ENCODE results near the gene SESN1. TPM values are rescaled to one million over a fixed set of nuclear protein-coding genes. Genes with fewer than 3 reads are reported as not detected.
"Not testable (repeated sequence)": the region's sequence is repeated elsewhere in the genome, so short reads cannot be mapped to it uniquely, and the experiment has no call there.

SESN1 gene
- 10 to 100 TPM; 51.7 to 86.7 (median 79.9) TPM for polyA plus RNA-seq (ENCODE audit: insufficient read depth in 1 of 5, insufficient read length in 5 of 5, low replicate concordance in 1 of 5)
- long read RNA-seq, donor 1, transcript SESN1-202 (10 exons, 2,676 nt), result major isoform, 21 of 44 reads
- long read RNA-seq, donor 1, partial matches to known transcripts, result 20 of 44 reads
- long read RNA-seq, donor 1, other reads (novel, unspliced or antisense), result 0 of 44 reads
- long read RNA-seq, donor 2, transcript SESN1-202 (10 exons, 2,676 nt), result major isoform, 7 of 21 reads
- long read RNA-seq, donor 2, partial matches to known transcripts, result 12 of 21 reads
- long read RNA-seq, donor 2, other reads (novel, unspliced or antisense), result 0 of 21 reads
- long read RNA-seq, donor 3, transcript SESN1-202 (10 exons, 2,676 nt), result major isoform, 6 of 16 reads
- long read RNA-seq, donor 3, partial matches to known transcripts, result 7 of 16 reads
- long read RNA-seq, donor 3, other reads (novel, unspliced or antisense), result 0 of 16 reads
- long read RNA-seq, donor 4, transcript SESN1-202 (10 exons, 2,676 nt), result major isoform, 5 of 20 reads
- long read RNA-seq, donor 4, partial matches to known transcripts, result 13 of 20 reads
- long read RNA-seq, donor 4, other reads (novel, unspliced or antisense), result 0 of 20 reads
- long read RNA-seq, donor 5, transcript SESN1-202 (10 exons, 2,676 nt), result major isoform, 11 of 56 reads
- long read RNA-seq, donor 5, partial matches to known transcripts, result 42 of 56 reads
- long read RNA-seq, donor 5, other reads (novel, unspliced or antisense), result 0 of 56 reads
- long read RNA-seq, donor 6, transcript SESN1-202 (10 exons, 2,676 nt), result major isoform, 10 of 47 reads
- long read RNA-seq, donor 6, partial matches to known transcripts, result 33 of 47 reads
- long read RNA-seq, donor 6, other reads (novel, unspliced or antisense), result 0 of 47 reads
- long read RNA-seq, donor 7, transcript SESN1-202 (10 exons, 2,676 nt), result major isoform, 9 of 42 reads
- long read RNA-seq, donor 7, partial matches to known transcripts, result 31 of 42 reads
- long read RNA-seq, donor 7, other reads (novel, unspliced or antisense), result 0 of 42 reads
- long read RNA-seq, donor 8, transcript SESN1-202 (10 exons, 2,676 nt), result major isoform, 5 of 23 reads
- long read RNA-seq, donor 8, partial matches to known transcripts, result 18 of 23 reads
- long read RNA-seq, donor 8, other reads (novel, unspliced or antisense), result 0 of 23 reads

DNA sequence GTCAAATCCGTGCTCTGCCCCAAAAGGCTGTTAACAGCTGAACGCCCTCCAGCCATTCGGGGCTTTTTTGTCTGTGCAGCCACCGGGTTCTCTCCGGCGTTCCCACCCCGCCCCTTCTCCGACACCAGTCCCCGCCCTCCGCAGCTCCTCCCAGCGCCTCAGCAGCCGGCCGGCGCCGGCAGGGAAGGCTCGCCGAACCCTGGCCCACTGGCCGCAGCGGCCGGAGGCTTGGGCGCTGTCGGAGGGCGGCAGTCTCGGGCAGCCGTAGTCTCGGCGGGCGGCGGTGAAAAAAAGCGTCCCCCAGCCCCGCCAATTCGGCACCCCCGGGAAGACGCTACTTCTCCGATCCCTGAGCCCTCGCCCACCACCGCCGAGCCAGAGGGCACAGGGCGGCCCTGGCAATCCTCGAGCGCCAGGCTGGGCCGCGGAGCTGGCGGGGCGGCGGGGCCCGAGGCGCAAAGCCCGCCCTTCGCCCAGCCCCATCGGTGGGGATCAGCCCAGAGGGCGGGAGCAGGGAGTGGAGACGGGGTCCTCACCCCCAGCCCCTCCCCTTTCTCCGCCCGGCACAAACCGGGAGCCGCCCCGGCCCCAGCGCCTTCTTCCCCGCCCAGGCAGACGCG, at the start of gene SESN1:
SESN1 (minus strand) TSS at position 431 of the 620 bp plus-strand sequence. CDS start 773 bp downstream, outside the sequence.
- DNase-seq, result peak; percentile 92 to 94

DNA sequence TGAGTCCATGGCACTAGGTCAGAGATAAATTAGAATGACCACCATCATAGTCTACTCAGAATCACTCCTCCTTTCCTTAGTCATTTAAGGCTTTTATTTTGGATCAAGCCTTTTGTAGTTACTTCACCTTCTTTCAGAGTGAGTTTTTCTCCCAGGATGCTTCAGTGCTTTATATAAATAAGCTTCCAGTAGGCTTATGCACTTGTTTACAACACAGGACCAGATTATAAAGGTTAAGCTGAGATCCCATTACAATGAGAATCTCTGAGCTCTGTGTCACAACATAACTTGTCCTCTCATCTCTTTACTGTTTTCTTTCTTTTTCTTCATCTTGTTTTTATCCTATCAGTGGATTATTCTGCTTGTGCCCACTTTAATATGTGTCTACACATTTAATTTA, 48.5 kb upstream of the SESN1 start:
- no peak for DNase-seq

GRCh38 chr6:109142067-109142466, 47.4 kb upstream of the SESN1 start:
- DNase-seq, result not testable (repeated sequence)

DNA sequence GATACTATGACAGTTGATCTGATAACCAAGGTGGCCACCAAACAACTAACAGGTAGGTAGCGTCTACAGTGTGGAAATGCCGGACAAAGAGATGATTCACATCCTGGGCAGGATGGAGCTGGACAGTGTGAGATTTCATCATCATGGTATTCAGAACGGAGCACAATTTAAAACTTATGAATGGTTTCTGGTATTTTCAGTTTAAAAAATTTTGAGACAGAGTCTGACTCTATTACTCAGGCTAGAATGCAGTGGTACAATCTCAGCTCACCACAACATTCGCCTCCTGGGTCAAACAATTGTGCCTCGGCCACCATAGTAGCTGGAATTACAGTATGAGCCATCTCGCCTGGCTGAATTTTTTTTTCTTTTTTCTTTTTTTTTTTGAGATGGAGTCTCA, 44.5 kb upstream of the SESN1 start:
- no peak for DNase-seq

- DNase-seq, result not testable (repeated sequence)
Measured at GRCh38 chr6:109136530-109136929, 41.9 kb upstream of the SESN1 start.

GRCh38 chr6:109136039-109136438, 41.4 kb upstream of the SESN1 start:
- not testable (repeated sequence) for DNase-seq

DNA sequence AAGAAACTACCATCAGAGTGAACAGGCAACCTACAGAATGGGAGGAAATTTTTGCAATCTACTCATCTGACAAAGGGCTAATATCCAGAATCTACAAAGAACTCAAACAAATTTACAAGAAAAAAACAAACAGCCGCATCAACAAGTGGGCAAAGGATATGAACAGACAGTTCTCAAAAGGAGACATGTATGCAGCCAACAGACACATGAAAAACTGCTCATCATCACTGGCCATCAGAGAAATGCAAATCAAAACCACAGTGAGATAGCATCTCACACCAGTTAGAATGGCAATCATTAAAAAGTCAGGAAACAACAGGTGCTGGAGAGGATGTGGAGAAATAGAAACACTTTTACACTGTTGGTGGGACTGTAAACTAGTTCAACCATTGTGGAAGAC, 41.0 kb upstream of the SESN1 start:
- not testable (repeated sequence) for DNase-seq

- DNase-seq, result no peak
Measured at GRCh38 chr6:109130065-109130464, 35.4 kb upstream of the SESN1 start.

DNA sequence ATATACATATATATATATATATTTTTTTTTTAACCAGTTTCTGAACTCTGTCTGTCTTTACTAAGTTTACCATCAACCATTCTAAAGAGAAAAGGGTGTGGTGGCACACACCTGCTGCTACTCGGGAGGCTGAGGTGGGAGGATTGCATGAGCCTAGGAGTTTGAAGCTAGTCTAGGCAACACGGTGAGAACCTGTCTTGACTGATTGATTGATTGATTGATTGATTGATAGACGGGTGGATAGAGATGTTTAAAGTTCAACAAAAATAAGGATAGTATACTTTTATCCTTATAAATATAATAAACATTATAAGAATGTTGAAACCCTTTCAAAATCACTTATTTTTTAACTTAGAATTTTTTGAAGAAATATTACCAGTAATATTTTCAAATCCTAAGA, 30.9 kb upstream of the SESN1 start:
- DNase-seq, result no peak

DNA sequence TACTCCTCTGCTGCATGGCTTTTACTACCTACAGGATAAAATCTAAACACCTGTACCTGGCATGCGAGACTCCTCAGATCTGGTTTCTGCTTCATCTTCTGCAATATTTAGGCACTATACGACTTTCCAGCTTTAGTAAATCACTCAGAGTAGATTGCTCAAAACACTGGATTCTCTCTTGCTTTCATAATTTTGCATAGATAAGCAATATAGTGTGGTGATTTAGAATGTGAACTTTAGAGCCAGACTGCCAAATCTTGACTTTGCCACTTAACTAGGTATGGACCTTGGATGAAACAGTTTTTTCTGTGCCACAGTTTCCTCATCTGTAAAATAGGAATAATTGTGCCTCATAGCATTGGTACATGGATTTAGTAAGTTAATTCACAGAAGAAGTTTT, 29.6 kb upstream of the SESN1 start:
- no peak for DNase-seq

DNA sequence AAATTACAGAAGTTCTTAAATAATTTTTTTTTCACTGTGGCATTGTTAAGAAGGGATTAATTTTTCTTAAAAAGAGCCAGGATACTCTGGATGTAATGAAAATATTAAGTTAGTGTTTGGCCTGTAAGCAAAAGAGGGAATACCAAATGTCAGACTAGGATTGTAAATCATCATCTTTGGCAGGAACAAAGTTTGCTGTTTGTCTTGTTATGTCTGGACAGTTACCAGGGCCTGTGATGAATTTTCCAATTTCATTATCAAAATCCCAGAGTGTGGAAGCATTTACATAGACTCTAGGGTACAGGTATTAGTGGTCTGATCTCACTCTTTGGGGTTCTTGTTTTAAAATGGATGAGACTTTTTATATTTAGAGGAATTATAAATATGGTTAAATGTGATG, 26.8 kb upstream of the SESN1 start:
- no peak for DNase-seq

- no peak for DNase-seq
Measured at GRCh38 chr6:109118871-109119354, 24.3 kb upstream of the SESN1 start.

DNA sequence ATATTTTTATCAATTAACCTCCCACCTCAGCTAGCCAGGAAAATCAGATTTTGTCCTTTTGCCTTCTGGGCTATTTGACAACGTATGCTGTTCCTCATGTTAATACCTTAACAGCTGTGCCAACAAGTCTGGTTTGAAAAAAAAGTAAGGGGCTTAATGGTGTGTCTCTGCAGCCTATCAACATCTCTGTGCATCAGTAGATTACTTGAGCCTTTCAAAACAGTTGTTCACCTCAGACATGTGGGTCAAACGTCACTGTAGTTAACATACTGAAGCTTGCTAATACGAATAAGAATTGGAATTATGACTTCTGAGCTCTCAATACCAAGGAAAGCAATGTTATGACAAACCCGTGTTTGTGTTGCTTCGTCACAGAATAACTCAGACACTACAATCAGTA, 23.7 kb upstream of the SESN1 start:
- no peak for DNase-seq

- DNase-seq, result no peak
Measured at GRCh38 chr6:109117346-109118035, 22.8 kb upstream of the SESN1 start.

DNA sequence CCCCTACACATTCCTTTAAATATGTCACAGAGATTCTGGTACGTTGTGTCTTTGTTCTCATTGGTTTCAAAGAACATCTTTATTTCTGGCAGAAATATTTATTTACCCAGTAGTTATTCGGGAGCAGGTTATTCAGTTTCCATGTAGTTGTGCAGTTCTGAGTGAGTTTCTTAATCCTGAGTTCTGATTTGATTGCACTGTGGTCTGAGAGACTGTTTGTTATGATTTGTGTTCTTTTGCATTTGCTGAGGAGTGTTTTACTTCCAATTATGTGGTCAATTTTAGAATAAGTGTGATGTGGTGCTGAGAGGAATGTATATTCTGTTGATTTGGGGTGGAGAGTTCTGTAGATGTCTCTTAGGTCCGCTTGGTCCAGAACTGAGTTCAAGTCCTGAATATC, 18.0 kb upstream of the SESN1 start:
- not testable (repeated sequence) for DNase-seq

DNA sequence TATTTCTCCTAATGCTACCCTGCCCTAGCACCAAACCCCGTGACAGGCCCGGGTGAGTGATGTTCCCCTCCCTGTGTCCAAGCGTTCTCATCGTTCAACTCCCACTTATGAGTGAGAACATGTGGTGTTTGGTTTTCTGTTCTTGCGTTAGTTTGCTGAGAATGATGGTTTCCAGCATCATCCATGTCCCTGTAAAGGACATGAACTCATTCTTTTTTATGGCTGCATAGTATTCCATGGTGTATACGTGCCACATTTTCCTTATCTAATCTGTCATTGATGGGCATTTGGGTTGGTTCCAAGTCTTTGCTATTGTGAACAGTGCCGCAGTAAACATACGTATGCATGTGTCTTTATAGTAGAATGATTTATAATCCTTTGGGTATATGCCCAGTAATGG, 15.0 kb upstream of the SESN1 start:
- DNase-seq, result not testable (repeated sequence)

DNA sequence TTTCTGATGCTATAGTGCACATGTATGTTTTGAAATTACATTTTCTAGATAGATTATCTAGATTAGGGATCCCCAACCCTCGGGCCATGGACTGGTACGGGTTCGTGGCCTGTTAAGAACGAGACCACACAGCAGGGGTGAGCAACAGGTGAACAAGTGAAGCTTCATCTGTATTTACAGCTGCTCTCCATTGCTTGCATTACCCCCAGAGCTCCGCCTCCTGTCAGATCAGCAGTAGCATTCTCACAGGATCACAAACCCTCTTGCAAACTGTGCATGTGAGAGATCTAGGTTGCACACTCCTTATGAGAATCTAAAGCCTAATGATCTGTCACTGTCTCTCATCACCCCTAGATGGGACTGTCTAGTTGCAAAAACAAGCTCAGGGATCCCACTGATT, 11.0 kb upstream of the SESN1 start:
- no peak for DNase-seq

DNA sequence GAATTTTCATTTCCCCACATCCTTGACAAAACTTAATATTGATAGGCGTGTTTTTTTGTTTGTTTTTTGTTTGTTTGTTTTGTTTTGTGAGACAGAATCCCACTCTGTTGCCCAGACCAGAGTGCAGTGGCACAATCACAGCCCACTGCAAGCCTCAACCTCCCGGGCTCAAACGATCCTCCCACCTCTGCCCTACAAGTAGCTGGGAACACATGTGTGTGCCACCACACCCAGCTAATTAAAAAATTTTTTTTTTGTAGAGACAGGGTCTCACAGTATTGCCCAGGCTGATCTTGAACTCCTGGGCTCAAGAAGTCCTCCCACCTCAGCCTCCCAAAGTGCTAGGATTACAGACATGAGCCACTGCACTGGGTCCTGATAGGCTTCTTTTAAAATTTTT, 9.9 kb upstream of the SESN1 start:
- DNase-seq, result no peak

DNA sequence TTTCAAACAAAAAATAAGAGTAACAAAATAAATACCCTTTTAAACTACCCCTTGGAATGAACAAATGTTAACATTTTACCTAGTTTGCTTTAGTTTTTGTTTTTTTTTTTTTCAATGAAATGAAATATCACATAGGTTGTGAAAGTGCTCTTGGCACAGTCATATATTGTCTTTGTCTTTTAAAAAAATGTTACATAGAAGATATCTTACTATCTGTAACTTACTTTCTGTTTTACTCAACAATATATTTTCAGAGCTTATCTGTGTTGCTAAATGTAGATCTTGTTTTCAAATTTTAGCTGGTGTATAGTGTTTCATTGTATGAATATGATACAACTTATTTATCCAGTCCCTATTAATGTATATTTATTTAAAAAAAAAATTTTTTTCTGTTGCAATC, 9.3 kb upstream of the SESN1 start:
- no peak for DNase-seq

DNA sequence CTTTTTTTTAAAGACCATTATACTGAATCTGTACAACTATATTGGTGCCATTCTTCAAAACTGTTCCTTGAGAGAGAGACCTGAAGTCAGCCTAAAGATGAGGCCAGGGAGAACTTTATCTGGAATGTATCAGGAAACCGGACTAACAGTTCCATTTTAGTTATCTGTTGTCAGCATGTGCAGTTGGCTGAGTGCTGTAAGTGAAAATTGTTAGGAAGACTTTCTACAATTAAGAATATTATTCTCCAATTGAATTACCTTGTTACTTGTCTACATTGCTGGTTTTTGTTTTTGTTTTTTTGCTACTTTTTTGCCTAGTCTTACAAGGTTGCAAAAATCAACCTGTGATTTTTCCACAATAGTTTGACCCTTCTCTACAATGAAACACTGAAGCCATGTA, 8.1 kb upstream of the SESN1 start:
- DNase-seq, result no peak

GRCh38 chr6:109097661-109098060, 3.0 kb upstream of the SESN1 start:
- no peak for DNase-seq

All from right lung (tissue), 10 donors.